Mucosa of descending colon (tissue), 3 donors: Measurements from ENCODE around the gene DGKB. TPM values are rescaled to one million over a fixed set of nuclear protein-coding genes. Genes with fewer than 3 reads are reported as not detected.

Experiments
- ATAC-seq: fragments of 200-7000 bp; cut with Tn5 transposase; one replicate; pipeline ENCODE4 v1.9.1; 2020; ENCODE audit warnings: mild to moderate bottlenecking, moderate library complexity
- DNase-seq, 3 donors: peaks; one replicate each; pipeline ENCODE4 v3.0.0-alpha.2; 2020
- H3K36me3 ChIP-seq: fragments of 200-600 bp; one replicate; pipeline ENCODE4 v1.8.0; 2021; ENCODE audit warnings: low read depth, mild to moderate bottlenecking
- H3K4me1 ChIP-seq: fragments of 200-600 bp; one replicate; pipeline ENCODE4 v1.8.0; 2021; ENCODE audit warnings: low read depth, mild to moderate bottlenecking
- H3K4me3 ChIP-seq: fragments of 200-600 bp; one replicate; pipeline ENCODE4 v1.8.0; 2021; ENCODE audit warnings: mild to moderate bottlenecking
- H3K9me3 ChIP-seq: fragments of 200-600 bp; one replicate; pipeline ENCODE4 v1.8.0; 2021; ENCODE audit warnings: mild to moderate bottlenecking
- CTCF ChIP-seq: fragments of 200-600 bp; IDR thresholded peaks from one replicate; pipeline ENCODE4 v1.8.0; 2022; ENCODE audit warnings: antibody characterized with exemption, mild to moderate bottlenecking
- intact Hi-C, 2 donors: fragments of 100-400 bp; cut with DNase I in 1 of 2; cut with micrococcal nuclease in 1 of 2; formaldehyde crosslinking; loops; one replicate each; pipeline versions ENCODE4 v1.11.0 to v1.11.1; 2022; cut with DNase I, micrococcal nuclease
- total RNA-seq, 3 donors: library from RNA; stranded (reverse); fragmentation: NEBNext Ultra II Directional in 2 of 3; extraction: Animal tissue kit (Norgen Biotek cat#: 25700) in 2 of 3; gene quantifications; one replicate each; pipeline versions ENCODE4 v1.2.1 to v1.2.4, GENCODE V29; 2021 to 2023
- donor health status: DM: no; HTN: no; CAD: no; lungs with moderate emphysema.
- donor health status: DM: no; HTN: no; CAD: no.
- donor health status: DM: no; HTN: yes; CAD: no.

Gene DGKB
- total RNA-seq, 3 donors from 2014 or later: 0.19 to 5.6 (median 0.78) TPM

- Histone ChIP-seq H3K4me3 (no peak overlapping the region), H3K9me3 (no peaks in the 10 kb centered on the region), H3K36me3 (no peaks in the 10 kb centered on the region), H3K4me1 (no peaks in the 10 kb centered on the region)
- intact Hi-C loops: no loop called here
- ATAC-seq: no peak
- TF ChIP-seq CTCF: no peak
- DNase-seq: no peak
Measured at GRCh38 chr7:14760730-14761478, 141.6 kb downstream of the DGKB start.

GRCh38 chr7:14759785-14760184 is 142.8 kb downstream of the DGKB start:
- H3K4me3 ChIP-seq: no peak overlapping the region
- TF ChIP-seq CTCF: no peak
- no peaks in the 10 kb centered on the region for H3K9me3 ChIP-seq
- no peak for DNase-seq
- intact Hi-C loops: no loop called here
- H3K36me3 ChIP-seq: no peaks in the 10 kb centered on the region
- ATAC-seq: no peak
- no peaks in the 10 kb centered on the region for H3K4me1 ChIP-seq

- Histone ChIP-seq H3K36me3 (no peaks in the 10 kb centered on the region), H3K9me3 (no peaks in the 10 kb centered on the region), H3K4me1 (no peaks in the 10 kb centered on the region), H3K4me3 (no peak overlapping the region)
- intact Hi-C loops: no loop called here
- no peak for TF ChIP-seq CTCF
- DNase-seq: no peak
- no peak for ATAC-seq
Measured at GRCh38 chr7:14754631-14755030, 147.9 kb downstream of the DGKB start.

GRCh38 chr7:14752301-14752700 is 150.2 kb downstream of the DGKB start:
- Histone ChIP-seq H3K4me3 (no peak overlapping the region), H3K9me3 (no peaks in the 10 kb centered on the region), H3K4me1 (no peaks in the 10 kb centered on the region), H3K36me3 (no peaks in the 10 kb centered on the region)
- ATAC-seq: no peak
- intact Hi-C loops: no loop called here
- TF ChIP-seq CTCF: no peak
- DNase-seq: no peak

GRCh38 chr7:14751461-14751860 is 151.1 kb downstream of the DGKB start:
- no peaks in the 10 kb centered on the region for H3K4me1 ChIP-seq
- no peak for ATAC-seq
- no peaks in the 10 kb centered on the region for H3K9me3 ChIP-seq
- no peak for TF ChIP-seq CTCF
- DNase-seq: no peak
- H3K36me3 ChIP-seq: no peaks in the 10 kb centered on the region
- intact Hi-C loops: no loop called here
- no peak overlapping the region for H3K4me3 ChIP-seq

GRCh38 chr7:14748461-14748860 is 154.1 kb downstream of the DGKB start:
- H3K4me1 ChIP-seq: no peaks in the 10 kb centered on the region
- intact Hi-C loops: no loop called here

More at GRCh38 chr7:14748461-14748860, 154.1 kb downstream of the DGKB start:
- TF ChIP-seq CTCF: no peak
- ATAC-seq (no peak), DNase-seq (no peak)
- Histone ChIP-seq H3K4me3 (no peak overlapping the region), H3K36me3 (no peaks in the 10 kb centered on the region), H3K9me3 (peaks cover 8% of the 10 kb centered on the region)
